Fibroblast of peridontal ligament (primary cell): Measurements from ENCODE around the gene YY1AP1.
A peak's percentile ranks its signal among the peaks of the same experiment; 100 is the strongest.
"Not testable (repeated sequence)": the region's sequence is repeated elsewhere in the genome, so short reads cannot be mapped to it uniquely, and the experiment has no call there.

Experiments
- DNase-seq: peaks from one replicate; pipeline ENCODE4 v3.0.0-alpha.2; 2010; ENCODE audit errors: extremely low read depth

The YY1AP1 gene

GRCh38 chr1:155688324-155689080 is at the start of gene YY1AP1:
Gene YY1AP1, minus strand, starts transcription at chr1:155688774. Its CDS starts 8,338 bp downstream, at chr1:155680436.
- DNase-seq: peak; percentile 82

- DNase-seq: peak; percentile 80
Observed at GRCh38 chr1:155729031-155729898, 40.7 kb upstream of the YY1AP1 start.

- DNase-seq: no peak
Observed at GRCh38 chr1:155725142-155725541, 36.6 kb upstream of the YY1AP1 start.

- no peak for DNase-seq
Observed at GRCh38 chr1:155719703-155720102, 31.1 kb upstream of the YY1AP1 start.

- DNase-seq: not testable (repeated sequence)
Observed at GRCh38 chr1:155718524-155719115, 30.0 kb upstream of the YY1AP1 start.

GRCh38 chr1:155717041-155717440 is 28.5 kb upstream of the YY1AP1 start:
- no peak for DNase-seq

- no peak for DNase-seq
Observed at GRCh38 chr1:155715777-155716176, 27.2 kb upstream of the YY1AP1 start.

GRCh38 chr1:155715056-155715455 is 26.5 kb upstream of the YY1AP1 start:
- DNase-seq: not testable (repeated sequence)

- DNase-seq: no peak
Observed at GRCh38 chr1:155713075-155713474, 24.5 kb upstream of the YY1AP1 start.

GRCh38 chr1:155712636-155713035 is 24.1 kb upstream of the YY1AP1 start:
- peak; percentile 8 for DNase-seq

- not testable (repeated sequence) for DNase-seq
Observed at GRCh38 chr1:155711457-155711856, 22.9 kb upstream of the YY1AP1 start.

- DNase-seq: no peak
Observed at GRCh38 chr1:155709391-155709790, 20.8 kb upstream of the YY1AP1 start.

GRCh38 chr1:155706139-155706538 is 17.6 kb upstream of the YY1AP1 start:
- DNase-seq: peak; percentile 51

- not testable (repeated sequence) for DNase-seq
Observed at GRCh38 chr1:155704414-155704813, 15.8 kb upstream of the YY1AP1 start.

GRCh38 chr1:155703216-155703615 is 14.6 kb upstream of the YY1AP1 start:
- no peak for DNase-seq

- DNase-seq: not testable (repeated sequence)
Observed at GRCh38 chr1:155701675-155702074, 13.1 kb upstream of the YY1AP1 start.

- not testable (repeated sequence) for DNase-seq
Observed at GRCh38 chr1:155699062-155699461, 10.5 kb upstream of the YY1AP1 start.

- peak; percentile 71 for DNase-seq
Observed at GRCh38 chr1:155698382-155699038, 9.9 kb upstream of the YY1AP1 start.

GRCh38 chr1:155697616-155698015 is 9.0 kb upstream of the YY1AP1 start:
- DNase-seq: not testable (repeated sequence)

- no peak for DNase-seq
Observed at GRCh38 chr1:155697046-155697445, 8.5 kb upstream of the YY1AP1 start.

- no peak for DNase-seq
Observed at GRCh38 chr1:155696524-155696923, 8.0 kb upstream of the YY1AP1 start.

- no peak for DNase-seq
Observed at GRCh38 chr1:155695608-155696007, 7.0 kb upstream of the YY1AP1 start.
